Smooth muscle cell (in vitro differentiated cells): ENCODE results near the gene GNA12. TPM values are rescaled to one million over a fixed set of nuclear protein-coding genes. Genes with fewer than 3 reads are reported as not detected.
A peak's percentile ranks its signal among the peaks of the same experiment; 100 is the strongest.

ENCODE experiments used
- DNase-seq: peaks from one replicate; lab custom pipeline; 2025; ENCODE audit not compliant: unreplicated experiment; lab: John Stamatoyannopoulos, UW
- H2AFZ ChIP-seq: fragments of 200-600 bp; sonication (generic); 2 replicates; pipeline ENCODE4 v1.6.0; 2016; ENCODE audit warnings: antibody characterized with exemption, low read depth, mild to moderate bottlenecking
- H3F3A ChIP-seq: fragments of 200-600 bp; sonication (generic); 2 replicates; pipeline ENCODE4 v1.6.0; 2017; ENCODE audit warnings: antibody characterized with exemption, low read depth
- H3K27ac ChIP-seq: fragments of 200-600 bp; sonication (generic); 2 replicates; pipeline ENCODE4 v1.5.1; 2016; ENCODE audit warnings: low read depth, mild to moderate bottlenecking
- H3K27me3 ChIP-seq: fragments of 200-600 bp; sonication (generic); 2 replicates; pipeline ENCODE4 v1.6.1; 2016; ENCODE audit warnings: low read depth, mild to moderate bottlenecking
- H3K36me3 ChIP-seq: fragments of 200-600 bp; sonication (generic); 2 replicates; pipeline ENCODE4 v1.5.1; 2016; ENCODE audit warnings: low read depth
- H3K4me1 ChIP-seq: fragments of 200-600 bp; sonication (generic); 2 replicates; pipeline ENCODE4 v1.5.1; 2016; ENCODE audit warnings: low read depth
- H3K4me2 ChIP-seq: fragments of 200-600 bp; sonication (generic); 2 replicates; pipeline ENCODE4 v1.6.0; 2016; ENCODE audit warnings: mild to moderate bottlenecking
- H3K4me3 ChIP-seq: fragments of 200-600 bp; sonication (generic); 2 replicates; pipeline ENCODE4 v1.5.1; 2016; ENCODE audit warnings: mild to moderate bottlenecking
- H3K79me2 ChIP-seq: fragments of 200-600 bp; sonication (generic); 2 replicates; pipeline ENCODE4 v1.6.0; 2016; ENCODE audit warnings: low read depth, mild to moderate bottlenecking
- H3K9ac ChIP-seq: fragments of 200-600 bp; sonication (generic); 2 replicates; pipeline ENCODE4 v1.6.0; 2016; ENCODE audit warnings: low read depth
- H3K9me3 ChIP-seq: fragments of 200-600 bp; sonication (generic); replicated peaks from 2 replicates; pipeline ENCODE4 v1.5.1; 2016; ENCODE audit warnings: low read depth
- H4K20me1 ChIP-seq: fragments of 200-600 bp; sonication (generic); 2 replicates; pipeline ENCODE4 v1.6.0; 2016; ENCODE audit warnings: low read depth
- WGBS: methylation state at CpG from one replicate; pipeline ENCODE4 v1.1.7; 2016; ENCODE audit warnings: low lambda C conversion rate; 5-methylcytosine and 5-hydroxymethylcytosine counted together
- polyA plus RNA-seq: library from polyadenylated mRNA; unstranded; fragments of >200 nt; fragmentation: Nextera tagmentation; extraction: Ambion mirVana; gene quantifications from 2 replicates; pipeline ENCODE4 v1.2.1, GENCODE V29; 2016
- total RNA-seq: library from RNA; depleted of rRNA; stranded (reverse); fragments of >200 nt; gene quantifications from 2 replicates; pipeline ENCODE4 v1.2.3, GENCODE V29; 2014
- TF ChIP-seq, protein P1 (sequence below): fragments of 200-600 bp; sonication (generic); IDR thresholded peaks from 2 replicates; pipeline ENCODE4 v1.5.1; 2017; ENCODE audit warnings: borderline replicate concordance, mild to moderate bottlenecking, antibody characterized with exemption; ENCODE audit not compliant: insufficient read depth, poor library complexity, severe bottlenecking

Gene GNA12
- total and polyA plus RNA-seq, 2 experiments from 2014 or later: 20.3 to 34.7 TPM

DNA sequence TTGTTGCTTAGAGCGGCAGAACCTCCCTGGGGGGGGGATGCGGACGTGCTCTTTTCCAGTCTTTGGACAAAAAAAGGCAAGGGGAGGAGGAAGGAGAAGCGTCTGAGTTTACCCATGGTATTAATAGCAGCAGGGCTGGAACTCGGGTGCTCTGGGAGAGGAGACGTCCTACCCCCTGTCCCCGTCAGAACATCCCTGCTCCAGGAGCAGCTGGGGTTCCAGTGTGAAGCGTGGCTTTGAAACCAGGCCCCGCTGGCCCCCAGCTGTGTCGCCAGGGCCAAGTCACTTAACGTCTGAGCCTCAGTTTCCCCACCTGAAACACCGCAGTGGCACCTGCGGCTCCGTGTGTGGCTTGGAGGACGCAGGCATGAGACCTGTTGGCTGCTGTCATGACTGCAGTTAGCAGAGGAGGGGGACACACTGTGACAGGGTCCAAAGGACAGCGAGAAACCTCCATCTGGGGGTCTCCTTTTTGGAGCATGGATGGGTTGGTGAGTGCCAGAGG, 154.7 kb downstream of the GNA12 start:
- no peaks in the 10 kb centered on the region for H3F3A ChIP-seq
- H3K79me2 ChIP-seq: no peaks in the 10 kb centered on the region
- no peaks in the 10 kb centered on the region for H3K4me1 ChIP-seq
- no peak for DNase-seq
- no peak overlapping the region for H3K4me3 ChIP-seq
- no peaks in the 10 kb centered on the region for H3K9me3 ChIP-seq
- no peak overlapping the region for H3K4me2 ChIP-seq
- WGBS: 87% methylated on average over 16 of the region's 16 CpGs
- H4K20me1 ChIP-seq: no peaks in the 10 kb centered on the region
- peaks cover 20% of the 10 kb centered on the region for H3K27me3 ChIP-seq
- H2AFZ ChIP-seq: no peak overlapping the region
- no peak overlapping the region for H3K9ac ChIP-seq
- no peaks in the 10 kb centered on the region for H3K36me3 ChIP-seq
- TF ChIP-seq, protein P1, sequence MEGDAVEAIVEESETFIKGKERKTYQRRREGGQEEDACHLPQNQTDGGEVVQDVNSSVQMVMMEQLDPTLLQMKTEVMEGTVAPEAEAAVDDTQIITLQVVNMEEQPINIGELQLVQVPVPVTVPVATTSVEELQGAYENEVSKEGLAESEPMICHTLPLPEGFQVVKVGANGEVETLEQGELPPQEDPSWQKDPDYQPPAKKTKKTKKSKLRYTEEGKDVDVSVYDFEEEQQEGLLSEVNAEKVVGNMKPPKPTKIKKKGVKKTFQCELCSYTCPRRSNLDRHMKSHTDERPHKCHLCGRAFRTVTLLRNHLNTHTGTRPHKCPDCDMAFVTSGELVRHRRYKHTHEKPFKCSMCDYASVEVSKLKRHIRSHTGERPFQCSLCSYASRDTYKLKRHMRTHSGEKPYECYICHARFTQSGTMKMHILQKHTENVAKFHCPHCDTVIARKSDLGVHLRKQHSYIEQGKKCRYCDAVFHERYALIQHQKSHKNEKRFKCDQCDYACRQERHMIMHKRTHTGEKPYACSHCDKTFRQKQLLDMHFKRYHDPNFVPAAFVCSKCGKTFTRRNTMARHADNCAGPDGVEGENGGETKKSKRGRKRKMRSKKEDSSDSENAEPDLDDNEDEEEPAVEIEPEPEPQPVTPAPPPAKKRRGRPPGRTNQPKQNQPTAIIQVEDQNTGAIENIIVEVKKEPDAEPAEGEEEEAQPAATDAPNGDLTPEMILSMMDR: no peak
- H3K27ac ChIP-seq: no peak overlapping the region

DNA sequence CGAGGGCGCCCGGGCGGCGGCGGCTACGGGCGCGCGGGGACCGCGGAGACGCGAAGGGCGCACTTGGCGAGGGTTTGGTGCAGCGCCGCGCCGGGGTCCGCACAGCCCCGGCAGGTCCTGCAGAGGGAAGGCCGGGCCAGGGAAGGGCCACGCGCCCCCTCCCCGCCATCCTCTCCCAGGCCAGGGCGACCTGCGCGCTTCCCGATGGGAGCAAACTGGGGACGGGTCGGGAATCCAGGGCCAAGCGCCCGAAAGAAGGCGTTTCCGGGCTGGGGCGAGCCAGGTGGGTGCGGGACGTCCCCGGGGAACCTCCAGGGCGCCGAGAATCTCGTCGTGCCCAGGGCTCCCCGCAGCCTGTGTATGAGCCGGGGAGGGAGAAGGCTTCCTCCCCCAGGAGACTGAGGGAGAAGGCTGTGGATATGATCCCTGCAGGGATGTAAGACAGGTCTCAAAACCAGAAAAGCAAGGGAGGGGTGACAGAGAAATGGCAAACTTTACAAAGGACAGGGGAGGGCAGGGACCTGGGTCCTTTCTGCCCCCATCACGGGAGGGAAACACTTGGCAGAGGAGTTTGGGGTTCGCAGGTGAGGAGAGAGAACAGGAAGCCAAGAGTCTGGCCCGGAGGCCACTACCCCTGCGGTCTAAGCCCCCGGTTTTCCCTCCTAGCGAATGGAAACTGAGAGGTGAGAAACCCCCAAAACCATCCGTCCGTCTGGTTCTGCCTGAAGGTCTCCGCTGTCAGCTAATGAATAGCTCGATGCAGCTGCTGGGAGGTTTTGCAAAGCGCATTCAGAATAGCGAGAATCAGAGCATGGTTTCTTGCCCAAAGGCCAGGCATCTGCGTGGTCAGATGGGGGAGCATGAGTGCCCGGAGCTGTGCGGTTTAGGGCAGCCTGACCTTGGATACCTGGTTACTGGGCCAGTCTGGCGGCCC, 155.4 kb downstream of the GNA12 start:
- H3F3A ChIP-seq: no peaks in the 10 kb centered on the region
- DNase-seq: no peak
- H3K9ac ChIP-seq: no peak overlapping the region
- H3K4me1 ChIP-seq: no peaks in the 10 kb centered on the region
- H3K79me2 ChIP-seq: no peaks in the 10 kb centered on the region
- no peak overlapping the region for H3K27ac ChIP-seq
- H3K4me3 ChIP-seq: peak overlapping the region; percentile 51
- TF ChIP-seq, protein P1: no peak
- H3K9me3 ChIP-seq: no peaks in the 10 kb centered on the region
- no peaks in the 10 kb centered on the region for H3K36me3 ChIP-seq
- peaks cover 20% of the 10 kb centered on the region for H3K27me3 ChIP-seq
- H4K20me1 ChIP-seq: no peaks in the 10 kb centered on the region
- 25% methylated on average over 49 of the region's 62 CpGs for WGBS
- no peak overlapping the region for H2AFZ ChIP-seq
- peak overlapping the region; percentile 88 for H3K4me2 ChIP-seq

DNA sequence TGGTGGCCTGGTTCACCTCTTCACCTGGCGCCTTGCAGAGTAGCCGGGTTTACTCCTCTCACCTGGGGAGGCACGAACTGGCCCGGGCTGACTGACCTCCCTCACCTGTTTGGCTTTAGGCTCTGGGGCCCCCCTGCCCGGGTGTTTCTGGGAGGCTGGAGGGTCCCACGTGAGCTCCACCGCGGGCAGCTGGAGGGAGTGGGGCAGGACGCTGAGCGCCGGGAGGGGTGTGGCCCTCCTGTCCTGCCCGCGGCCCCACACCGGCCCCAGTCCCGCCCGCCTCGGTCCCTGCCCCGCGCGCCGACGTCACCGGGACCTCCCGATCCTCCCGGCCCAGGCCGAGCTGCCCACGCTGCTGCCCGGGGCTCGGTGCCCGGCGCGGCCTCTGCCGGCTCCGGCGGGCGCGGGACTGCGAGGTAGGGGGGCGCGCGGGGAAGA, 156.2 kb downstream of the GNA12 start, which contains the start of gene AMZ1:
Gene AMZ1 (plus strand): TSS at position 322 of the 438 bp plus-strand sequence. CDS start 12,250 bp downstream, outside the sequence.
- Histone ChIP-seq H3K36me3 (no peaks in the 10 kb centered on the region), H3K9ac (peak within 1 kb of the TSS; percentile 8), H2AFZ (no peak within 1 kb of the TSS), H3K4me3 (peak within 1 kb of the TSS; percentile 51), H3F3A (no peaks in the 10 kb centered on the region), H3K27me3 (peaks cover 20% of the 10 kb centered on the region), H3K4me1 (no peaks in the 10 kb centered on the region), H3K27ac (no peak within 1 kb of the TSS), H3K79me2 (no peaks in the 10 kb centered on the region), H3K9me3 (no peaks in the 10 kb centered on the region), H3K4me2 (peak within 1 kb of the TSS; percentile 88), H4K20me1 (no peaks in the 10 kb centered on the region)
- 26% methylated on average over 8 of the region's 41 CpGs for WGBS
- no peak for DNase-seq
- TF ChIP-seq, protein P1: no peak
